Right ventricle myocardium superior (tissue), 1 donor: ENCODE measurements around the gene SSU72. TPM values are rescaled to one million over a fixed set of nuclear protein-coding genes. Genes with fewer than 3 reads are reported as not detected.

Source experiments
- ATAC-seq: fragments of 200-7000 bp; cut with Tn5 transposase; one replicate; pipeline ENCODE4 v1.9.1; 2020; ENCODE audit warnings: mild to moderate bottlenecking; ENCODE audit not compliant: poor library complexity
- DNase-seq: peaks from one replicate; pipeline ENCODE4 v3.0.0-alpha.2; 2020
- intact Hi-C: fragments of 100-400 bp; cut with DNase I; formaldehyde crosslinking; loops from one replicate; pipeline ENCODE4 v1.11.2; 2022
- total RNA-seq: library from RNA; stranded (reverse); fragmentation: NEBNext Ultra II Directional; extraction: Animal tissue kit (Norgen Biotek cat#: 25700); gene quantifications from one replicate; pipeline ENCODE4 v1.2.1, GENCODE V29; 2021
- donor health status: DM: no; HTN: yes; CAD: no; lungs with severe emphysema.

The SSU72 gene
- total RNA-seq, 1 donor from 2014 or later = 106 TPM

- peak; percentile 60 for ATAC-seq
Measured at GRCh38 chr1:1550591-1551432, 23.9 kb downstream of the SSU72 start.

GRCh38 chr1:1550087-1550486, 24.6 kb downstream of the SSU72 start:
- ATAC-seq (no peak), DNase-seq (no peak)
- intact Hi-C loops = no loop called here

More at GRCh38 chr1:1550591-1551432, 23.9 kb downstream of the SSU72 start:
- intact Hi-C loops = no loop called here
- peak; percentile 63 for DNase-seq

DNA sequence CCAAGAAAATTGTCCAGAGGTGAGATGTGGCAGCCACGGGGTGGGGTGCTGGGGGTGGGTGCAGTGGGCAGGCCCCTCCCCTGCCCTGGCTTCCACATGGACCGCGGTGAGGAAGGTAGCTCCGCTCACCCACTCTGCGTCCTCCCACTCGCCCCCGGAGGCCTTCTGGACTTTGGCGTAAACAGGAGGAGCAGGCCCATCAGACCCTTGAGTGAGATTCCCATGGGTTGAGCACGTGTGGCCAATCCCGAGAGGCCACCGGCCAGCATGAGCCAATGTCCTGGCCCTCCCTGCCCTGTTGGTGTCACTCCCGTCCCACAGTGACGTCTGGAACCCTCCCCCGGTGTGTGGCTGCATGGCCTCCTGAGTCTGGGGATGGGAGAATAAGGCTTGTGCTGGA, 26.1 kb downstream of the SSU72 start:
- ATAC-seq = no peak
- intact Hi-C loops = no loop called here
- DNase-seq = no peak

GRCh38 chr1:1547476-1547875, 27.2 kb downstream of the SSU72 start:
- intact Hi-C loops = no loop called here
- DNase-seq (no peak), ATAC-seq (no peak)

DNA sequence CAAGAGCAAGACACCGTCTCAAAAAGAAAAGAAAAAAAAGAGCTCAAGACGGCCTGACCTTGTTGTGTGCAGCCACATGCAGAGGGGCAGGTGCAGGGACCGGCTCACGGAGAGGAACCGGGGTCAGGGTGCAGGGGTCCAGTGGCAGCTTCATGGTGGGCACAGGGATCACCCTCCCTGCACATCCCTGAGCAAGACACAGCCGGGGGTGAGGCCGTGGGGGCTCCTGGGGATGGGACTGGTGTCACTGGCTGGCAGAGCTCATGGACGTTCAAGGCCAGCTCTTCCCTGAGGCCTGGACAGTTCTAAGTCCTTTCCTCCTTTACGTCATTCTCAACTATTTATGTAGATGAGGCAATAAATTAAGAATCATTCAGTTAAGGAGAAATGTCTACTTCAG, 27.7 kb downstream of the SSU72 start:
- intact Hi-C loops = no loop called here
- ATAC-seq (no peak), DNase-seq (no peak)

GRCh38 chr1:1545946-1546737, 28.5 kb downstream of the SSU72 start:
- DNase-seq (no peak), ATAC-seq (no peak)
- intact Hi-C loops = no loop called here

- ATAC-seq (no peak), DNase-seq (no peak)
- intact Hi-C loops = no loop called here
Measured at GRCh38 chr1:1544544-1544943, 30.1 kb downstream of the SSU72 start.

DNA sequence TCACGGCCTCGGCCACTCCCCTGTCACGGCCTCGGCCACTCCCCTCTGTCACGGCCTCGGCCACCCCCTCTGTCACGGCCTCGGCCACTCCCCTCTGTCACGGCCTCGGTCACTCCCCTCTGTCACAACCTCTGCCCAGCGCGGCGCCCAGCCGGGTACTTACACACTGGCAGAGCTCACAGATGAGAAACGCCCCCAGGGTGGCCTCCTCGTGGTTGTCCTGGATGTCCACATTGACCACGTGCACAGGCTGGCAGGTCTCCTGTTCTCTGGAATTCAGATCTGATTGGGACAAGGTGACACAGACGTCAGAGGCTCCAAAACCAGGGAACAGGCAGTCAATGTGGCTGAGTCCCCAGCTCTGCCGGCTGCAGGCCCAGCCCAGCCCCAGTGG, 31.0 kb downstream of the SSU72 start:
- intact Hi-C loops = no loop called here
- ATAC-seq (peak; percentile 72), DNase-seq (peak; percentile 90)

DNA sequence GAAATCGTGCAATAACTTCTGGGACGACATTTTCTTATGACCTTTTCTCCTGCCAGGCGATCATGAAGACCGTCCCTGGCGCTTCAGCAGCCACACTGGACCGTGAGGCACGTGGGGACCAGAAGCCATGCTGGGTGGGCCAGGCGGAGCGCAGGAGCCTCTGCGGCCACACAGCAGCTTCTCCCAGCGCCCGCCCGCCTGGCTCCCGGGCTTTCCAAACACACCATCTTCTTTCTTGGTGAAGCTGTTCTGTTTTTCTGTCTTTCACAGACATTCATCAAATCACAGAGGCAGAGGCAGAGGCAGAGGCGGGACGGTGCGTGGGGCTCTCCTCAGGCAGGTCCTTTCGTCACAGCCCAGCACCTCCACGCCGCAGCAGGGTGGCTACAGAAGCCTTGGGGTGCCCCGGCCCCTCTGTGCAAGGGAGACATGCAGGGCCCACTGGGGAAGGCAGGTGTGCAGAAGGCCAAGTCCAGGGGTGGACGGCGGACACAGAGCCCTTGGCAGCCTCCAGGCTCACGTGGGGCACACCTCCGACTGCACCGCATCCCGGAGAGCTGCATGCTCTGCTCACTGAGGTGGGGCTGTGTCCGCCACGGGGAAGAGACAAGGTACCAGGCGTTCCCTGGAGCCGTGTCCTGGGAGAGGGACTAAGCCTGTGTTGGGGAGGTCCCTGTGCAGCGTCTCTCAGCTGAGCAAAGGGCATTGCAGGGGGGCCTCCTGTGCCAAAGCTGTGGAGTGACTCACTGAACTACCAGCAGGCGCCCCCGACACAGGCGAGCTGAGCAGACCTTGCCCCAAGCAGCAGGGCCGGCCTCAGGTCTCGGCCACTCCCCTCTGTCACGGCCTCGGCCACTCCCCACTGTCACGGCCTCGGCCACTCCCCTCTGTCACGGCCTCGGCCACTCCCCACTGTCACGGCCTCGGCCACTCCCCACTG, 31.6 kb downstream of the SSU72 start:
- DNase-seq (peak; percentile 47), ATAC-seq (peak; percentile 18)
- intact Hi-C loops = no loop called here

- intact Hi-C loops = no loop called here
- ATAC-seq = no peak
- peak; percentile 36 for DNase-seq
Measured at GRCh38 chr1:1541956-1542765, 32.5 kb downstream of the SSU72 start.

DNA sequence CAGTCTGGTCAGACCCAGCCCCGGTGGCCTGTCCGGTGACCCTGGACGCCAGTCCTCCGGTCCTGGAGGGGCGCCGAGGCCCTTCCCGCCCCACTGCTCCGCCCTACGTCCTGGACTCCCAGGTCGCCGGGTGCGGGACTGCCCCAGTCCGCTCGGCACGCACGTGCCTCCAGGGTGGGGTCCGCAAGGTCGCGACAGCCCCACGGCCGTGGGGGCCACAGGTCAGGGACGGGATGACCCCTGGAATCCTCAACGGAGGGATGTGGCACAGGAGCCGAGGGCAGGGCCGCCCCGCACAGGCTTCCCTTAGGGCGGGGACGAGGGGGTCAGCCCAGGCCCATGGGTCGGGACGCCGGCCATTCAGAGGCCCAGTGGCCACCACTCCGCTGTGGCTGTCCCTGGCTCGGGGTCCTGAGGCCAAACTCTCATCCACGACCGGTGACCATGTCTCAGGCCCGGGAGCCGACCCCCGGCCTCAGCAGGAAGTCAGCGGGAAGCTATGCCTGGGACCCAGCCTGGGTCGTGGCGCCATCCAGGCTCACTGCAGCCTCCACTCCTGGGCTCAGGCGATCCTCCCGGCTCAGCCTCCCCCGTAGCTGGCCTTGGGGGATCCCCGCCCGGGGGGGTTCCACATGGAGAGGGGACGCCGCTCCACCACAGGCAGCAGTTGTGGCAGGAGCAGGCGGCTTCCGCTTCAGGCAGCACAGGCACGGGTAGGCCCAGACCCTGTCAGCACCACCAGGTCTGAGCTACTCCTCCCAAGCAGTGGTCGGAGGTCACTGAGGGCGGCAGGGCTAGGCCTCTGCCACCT, 33.6 kb downstream of the SSU72 start:
- DNase-seq (no peak), ATAC-seq (peak; percentile 1)
- intact Hi-C loops = no loop called here

GRCh38 chr1:1540090-1540817, 34.4 kb downstream of the SSU72 start, which contains the start of gene TMEM240:
Gene TMEM240 (minus strand): TSS chr1:1540624. CDS start chr1:1540346, 278 bp downstream.
- ATAC-seq = peak; percentile 71
- intact Hi-C loops = no loop called here
- peak; percentile 88 for DNase-seq

- intact Hi-C loops = no loop called here
- DNase-seq = peak; percentile 63
- ATAC-seq = no peak
Measured at GRCh38 chr1:1539310-1540089, 35.2 kb downstream of the SSU72 start.

GRCh38 chr1:1538989-1539309, 35.7 kb downstream of the SSU72 start:
- intact Hi-C loops = no loop called here

DNA sequence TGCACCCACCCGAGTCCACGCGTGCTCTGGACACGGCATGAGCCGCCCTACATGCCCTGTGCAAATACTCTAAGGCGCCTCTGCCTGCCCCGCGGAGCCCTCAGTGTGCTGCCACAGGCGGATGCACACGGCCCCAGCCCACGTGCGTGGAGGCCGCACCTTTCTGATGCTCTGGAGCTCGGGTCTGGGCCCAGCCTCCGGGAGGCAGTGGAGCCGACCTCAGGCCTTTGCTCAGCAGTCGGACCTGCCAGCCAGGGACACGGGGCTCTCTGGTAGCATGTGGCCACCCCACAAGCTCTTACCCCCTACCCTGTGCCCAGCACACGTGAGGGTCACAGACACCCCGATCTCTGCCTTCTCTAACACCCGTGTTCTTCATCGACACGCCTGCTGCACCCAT, 36.3 kb downstream of the SSU72 start:
- DNase-seq = no peak
- no peak for ATAC-seq
- intact Hi-C loops = no loop called here

More at GRCh38 chr1:1538989-1539309, 35.7 kb downstream of the SSU72 start:
- DNase-seq (no peak), ATAC-seq (no peak)
